Neuronal stem cell (in vitro differentiated cells): ENCODE results near the gene WFS1.

Experiments
- DNase-seq: peaks from one replicate; pipeline ENCODE4 v3.0.0-alpha.2; 2013; ENCODE audit warnings: low spot score
- H2AFZ ChIP-seq: one replicate; pipeline ENCODE4 v1.6.1; 2013; ENCODE audit warnings: mild to moderate bottlenecking, low read length, inconsistent platforms
- H2AK5ac ChIP-seq: 2 replicates; pipeline ENCODE4 v1.6.1; 2013; ENCODE audit warnings: low read depth, mild to moderate bottlenecking, inconsistent platforms, low read length, moderate library complexity, mixed read lengths
- H2BK120ac ChIP-seq: 2 replicates; pipeline ENCODE4 v1.6.1; 2013; ENCODE audit warnings: low read depth, mild to moderate bottlenecking, inconsistent platforms, low read length, moderate library complexity, mixed read lengths
- H2BK12ac ChIP-seq: one replicate; pipeline ENCODE4 v1.6.1; 2013; ENCODE audit warnings: low read length, inconsistent platforms
- H2BK15ac ChIP-seq: 2 replicates; pipeline ENCODE4 v1.6.1; 2013; ENCODE audit warnings: mild to moderate bottlenecking, low read length, inconsistent platforms, mixed read lengths
- H2BK5ac ChIP-seq: one replicate; pipeline ENCODE4 v1.6.1; 2013; ENCODE audit warnings: inconsistent platforms, mild to moderate bottlenecking, low read length, moderate library complexity
- H3K14ac ChIP-seq: one replicate; pipeline ENCODE4 v1.6.1; 2013; ENCODE audit warnings: low read length, inconsistent platforms
- H3K18ac ChIP-seq: 2 replicates; pipeline ENCODE4 v1.6.1; 2013; ENCODE audit warnings: low read length, inconsistent platforms
- H3K23ac ChIP-seq: 2 replicates; pipeline ENCODE4 v1.6.1; 2013; ENCODE audit warnings: low read depth, mild to moderate bottlenecking, mixed read lengths, low read length, inconsistent platforms; ENCODE audit not compliant: poor library complexity
- H3K27ac ChIP-seq: replicated peaks from 3 replicates; pipeline ENCODE4 v1.5.1; 2013; ENCODE audit warnings: low read length, inconsistent platforms
- H3K27me3 ChIP-seq, 3 experiments: 2 replicates each; pipeline ENCODE4 v1.6.1; 2013; ENCODE audit warnings: low read length in 3 of 3, mild to moderate bottlenecking in 2 of 3, inconsistent platforms in 1 of 3, low read depth in 1 of 3, mixed read lengths in 1 of 3, moderate library complexity in 1 of 3; ENCODE audit not compliant: control insufficient read depth in 3 of 3, insufficient read depth in 3 of 3
- H3K36me3 ChIP-seq, 2 donors: replicated peaks in 1 of 2; 2 replicates each; pipeline ENCODE4 v1.6.1; 2013; ENCODE audit warnings: low read length in 2 of 2; ENCODE audit not compliant: control insufficient read depth in 2 of 2, insufficient read depth in 2 of 2
- H3K4ac ChIP-seq: 2 replicates; pipeline ENCODE4 v1.6.1; 2013; ENCODE audit warnings: inconsistent platforms, mild to moderate bottlenecking, low read length, moderate library complexity
- H3K4me1 ChIP-seq, 2 donors: 1 replicate in 1 of 2; 2 replicates in 1 of 2; pipeline ENCODE4 v1.6.1; 2013; ENCODE audit warnings: low read length in 2 of 2, low read depth in 1 of 2; ENCODE audit not compliant: control insufficient read depth in 2 of 2, insufficient read depth in 1 of 2
- H3K4me2 ChIP-seq: one replicate; pipeline ENCODE4 v1.6.1; 2013; ENCODE audit warnings: mild to moderate bottlenecking, low read length, inconsistent platforms; ENCODE audit not compliant: insufficient read depth, poor library complexity, severe bottlenecking
- H3K4me3 ChIP-seq, 2 donors: 2 replicates each; pipeline ENCODE4 v1.5.1; 2013; ENCODE audit warnings: low read length in 2 of 2, mild to moderate bottlenecking in 2 of 2, inconsistent platforms in 1 of 2, moderate library complexity in 1 of 2
- H3K79me1 ChIP-seq: one replicate; pipeline ENCODE4 v1.6.1; 2013; ENCODE audit warnings: low read depth, mild to moderate bottlenecking, inconsistent platforms, low read length, moderate library complexity
- H3K9ac ChIP-seq: one replicate; pipeline ENCODE4 v1.6.1; 2013; ENCODE audit warnings: mild to moderate bottlenecking, low read depth, low read length, inconsistent platforms; ENCODE audit not compliant: poor library complexity
- H3K9me3 ChIP-seq, 2 donors: replicated peaks in 1 of 2; 2 replicates each; pipeline versions ENCODE3 to v1.6.1; 2013; ENCODE audit warnings: low read length in 2 of 2, mild to moderate bottlenecking in 2 of 2, inconsistent platforms in 1 of 2, low read depth in 1 of 2, mixed read lengths in 1 of 2, moderate library complexity in 1 of 2; ENCODE audit not compliant: control insufficient read depth in 2 of 2, insufficient read depth in 1 of 2
- H4K8ac ChIP-seq: one replicate; pipeline ENCODE4 v1.6.1; 2013; ENCODE audit warnings: low read depth, mild to moderate bottlenecking, inconsistent platforms, low read length, moderate library complexity
- H4K91ac ChIP-seq: one replicate; pipeline ENCODE4 v1.6.1; 2013; ENCODE audit warnings: low read length, low read depth, mild to moderate bottlenecking, inconsistent platforms; ENCODE audit not compliant: poor library complexity
- WGBS, 2 donors: extraction: QIAGEN DNeasy Blood & Tissue Kit; methylation state at CpG; one replicate each; pipeline ENCODE4 v1.1.7; 2013; ENCODE audit warnings: missing lambda C conversion rate in 2 of 2, mixed read lengths in 1 of 2; ENCODE audit not compliant: insufficient read length in 2 of 2, insufficient replicate concordance in 1 of 2; ENCODE audit errors: extremely low coverage in 2 of 2; 5-methylcytosine and 5-hydroxymethylcytosine counted together

WFS1 gene

GRCh38 chr4:6292376-6293096 is 22.9 kb downstream of the WFS1 start:
- no peak overlapping the region for H3K4me2 ChIP-seq
- no peak overlapping the region for H2BK120ac ChIP-seq
- H2BK15ac ChIP-seq: no peak overlapping the region
- H4K8ac ChIP-seq: no peak overlapping the region
- H3K27ac ChIP-seq: no peak overlapping the region
- H3K4ac ChIP-seq: no peak overlapping the region
- H3K27me3 ChIP-seq: no peaks in the 10 kb centered on the region
- H3K4me3 ChIP-seq: no peak overlapping the region
- H3K4me1 ChIP-seq: no peaks in the 10 kb centered on the region
- no peak overlapping the region for H2AK5ac ChIP-seq
- peaks cover 35 to 42% of the 10 kb centered on the region in 2 donors for H3K36me3 ChIP-seq
- no CpG with 5 or more reads among the region's 13 CpGs for WGBS, 2 donors
- H3K14ac ChIP-seq: no peak overlapping the region
- no peak overlapping the region for H2BK5ac ChIP-seq
- no peak overlapping the region for H2AFZ ChIP-seq
- no peak overlapping the region for H4K91ac ChIP-seq
- no peak overlapping the region for H3K23ac ChIP-seq
- peaks cover 0 to 1% of the 10 kb centered on the region in 2 donors for H3K9me3 ChIP-seq
- DNase-seq: no peak
- peak overlapping the region; percentile 53 for H2BK12ac ChIP-seq
- no peaks in the 10 kb centered on the region for H3K79me1 ChIP-seq
- H3K18ac ChIP-seq: no peak overlapping the region
- peak overlapping the region; percentile 40 for H3K9ac ChIP-seq

GRCh38 chr4:6293097-6293445 is 23.4 kb downstream of the WFS1 start:
- peaks cover 0 to 1% of the 10 kb centered on the region in 2 donors for H3K9me3 ChIP-seq
- no peak overlapping the region for H4K8ac ChIP-seq
- no peak overlapping the region for H2BK5ac ChIP-seq
- H3K36me3 ChIP-seq: peaks cover 35 to 40% of the 10 kb centered on the region in 2 donors
- H3K14ac ChIP-seq: no peak overlapping the region
- no peak overlapping the region for H3K4ac ChIP-seq
- H2BK15ac ChIP-seq: no peak overlapping the region
- H3K18ac ChIP-seq: no peak overlapping the region
- peak overlapping the region; percentile 40 for H3K9ac ChIP-seq
- H3K4me3 ChIP-seq: no peak overlapping the region
- no peak overlapping the region for H4K91ac ChIP-seq
- H2AK5ac ChIP-seq: no peak overlapping the region
- H3K27ac ChIP-seq: no peak overlapping the region
- no peaks in the 10 kb centered on the region for H3K27me3 ChIP-seq
- no peaks in the 10 kb centered on the region for H3K79me1 ChIP-seq
- H2BK120ac ChIP-seq: no peak overlapping the region
- no peak for DNase-seq
- no peak overlapping the region for H3K23ac ChIP-seq
- peak overlapping the region; percentile 53 for H2BK12ac ChIP-seq
- WGBS, 2 donors: no CpG with 5 or more reads among the region's 8 CpGs
- H2AFZ ChIP-seq: no peak overlapping the region
- no peak overlapping the region for H3K4me2 ChIP-seq
- H3K4me1 ChIP-seq: no peaks in the 10 kb centered on the region

GRCh38 chr4:6293661-6294060 is 24.0 kb downstream of the WFS1 start:
- WGBS, 2 donors: no CpG with 5 or more reads among the region's 8 CpGs
- H3K9ac ChIP-seq: no peak overlapping the region
- H2AFZ ChIP-seq: no peak overlapping the region
- H3K18ac ChIP-seq: no peak overlapping the region
- DNase-seq: no peak
- H4K8ac ChIP-seq: no peak overlapping the region
- no peak overlapping the region for H3K23ac ChIP-seq
- no peak overlapping the region for H3K4me2 ChIP-seq
- peaks cover 0 to 1% of the 10 kb centered on the region in 2 donors for H3K9me3 ChIP-seq
- H4K91ac ChIP-seq: no peak overlapping the region
- no peaks in the 10 kb centered on the region for H3K27me3 ChIP-seq
- H2BK12ac ChIP-seq: no peak overlapping the region
- no peaks in the 10 kb centered on the region for H3K4me1 ChIP-seq
- no peak overlapping the region for H2AK5ac ChIP-seq
- H3K4ac ChIP-seq: no peak overlapping the region
- no peaks in the 10 kb centered on the region for H3K79me1 ChIP-seq
- no peak overlapping the region for H3K27ac ChIP-seq
- no peak overlapping the region for H2BK15ac ChIP-seq
- peaks cover 35 to 36% of the 10 kb centered on the region in 2 donors for H3K36me3 ChIP-seq
- no peak overlapping the region for H2BK5ac ChIP-seq
- H3K14ac ChIP-seq: peak overlapping the region; percentile 47
- no peak overlapping the region for H3K4me3 ChIP-seq
- H2BK120ac ChIP-seq: no peak overlapping the region

GRCh38 chr4:6294705-6295421 is 25.2 kb downstream of the WFS1 start:
- Histone ChIP-seq H4K91ac (no peak overlapping the region), H4K8ac (peak overlapping the region; percentile 68), H3K4me1 (no peaks in the 10 kb centered on the region), H3K4me2 (no peak overlapping the region), H3K9me3 (peaks cover 0 to 1% of the 10 kb centered on the region in 2 donors), H3K36me3 (peaks cover 26% of the 10 kb centered on the region in 2 donors), H2BK120ac (no peak overlapping the region), H3K23ac (peak overlapping the region; percentile 67), H3K4ac (no peak overlapping the region), H2AK5ac (no peak overlapping the region), H3K4me3 (no peak overlapping the region), H2BK12ac (no peak overlapping the region), H2BK5ac (no peak overlapping the region), H3K27ac (no peak overlapping the region), H3K14ac (no peak overlapping the region), H3K27me3 (no peaks in the 10 kb centered on the region), H3K18ac (no peak overlapping the region), H3K79me1 (peaks cover 1% of the 10 kb centered on the region), H3K9ac (no peak overlapping the region), H2AFZ (no peak overlapping the region), H2BK15ac (no peak overlapping the region)
- DNase-seq: no peak
- no CpG with 5 or more reads among the region's 27 CpGs for WGBS, 2 donors
